Measurements from ENCODE around the gene PPARD.

PPARD gene

DNA sequence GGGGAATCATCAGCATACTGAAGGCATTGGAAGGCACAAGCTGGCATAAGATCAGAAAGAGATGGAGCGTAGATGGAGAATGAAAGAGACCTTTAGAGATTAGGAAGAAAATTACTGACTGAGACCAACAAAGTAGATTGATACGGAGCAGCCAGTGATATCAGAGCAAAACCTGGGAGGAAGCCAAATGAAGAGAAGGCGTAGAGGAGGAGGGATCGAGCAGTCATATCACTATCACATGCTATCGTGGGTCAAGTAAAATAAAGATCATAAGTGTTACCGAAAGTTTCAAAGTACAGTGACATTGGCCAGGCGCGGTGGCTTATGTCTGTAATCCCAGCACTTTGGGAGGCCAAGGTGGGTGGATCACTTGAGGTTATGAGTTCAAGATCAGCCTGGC, 56.2 kb downstream of the PPARD start:
- Mint-ChIP-seq H3K27me3 (no peaks in the 10 kb centered on the region), H3K9me3 (ENCODE audit: low read depth) (no peaks in the 10 kb centered on the region), H3K4me1 (ENCODE audit: low read depth) (peaks cover 34% of the 10 kb centered on the region), H3K36me3 (peaks cover 6% of the 10 kb centered on the region), H3K4me3 (no peak overlapping the region), H3K27ac (peak overlapping the region; percentile 24)

DNA sequence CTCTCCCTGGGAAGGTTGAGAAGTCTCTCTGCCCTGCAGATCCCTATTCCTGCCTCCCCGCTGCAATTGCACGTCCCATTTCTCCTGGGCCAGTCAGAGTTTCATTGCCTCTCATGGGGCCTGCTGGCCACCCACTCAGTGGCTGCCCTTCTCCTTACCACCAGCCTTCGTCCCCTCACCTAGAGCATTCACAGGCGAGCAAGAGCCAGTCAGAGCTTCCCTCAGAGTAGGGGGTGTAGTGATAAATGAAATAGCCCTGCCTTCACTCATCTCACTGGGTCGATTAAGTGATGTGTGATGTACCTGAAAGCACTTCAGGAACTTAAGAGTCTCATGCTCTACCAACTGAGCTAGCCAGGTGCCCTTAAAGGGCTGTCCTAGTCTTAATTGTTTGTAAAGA, 57.8 kb downstream of the PPARD start:
- Mint-ChIP-seq H3K27ac (no peak overlapping the region), H3K4me1 (ENCODE audit: low read depth) (peaks cover 20% of the 10 kb centered on the region), H3K9me3 (ENCODE audit: low read depth) (no peaks in the 10 kb centered on the region), H3K4me3 (no peak overlapping the region), H3K27me3 (no peaks in the 10 kb centered on the region), H3K36me3 (peaks cover 6% of the 10 kb centered on the region)

DNA sequence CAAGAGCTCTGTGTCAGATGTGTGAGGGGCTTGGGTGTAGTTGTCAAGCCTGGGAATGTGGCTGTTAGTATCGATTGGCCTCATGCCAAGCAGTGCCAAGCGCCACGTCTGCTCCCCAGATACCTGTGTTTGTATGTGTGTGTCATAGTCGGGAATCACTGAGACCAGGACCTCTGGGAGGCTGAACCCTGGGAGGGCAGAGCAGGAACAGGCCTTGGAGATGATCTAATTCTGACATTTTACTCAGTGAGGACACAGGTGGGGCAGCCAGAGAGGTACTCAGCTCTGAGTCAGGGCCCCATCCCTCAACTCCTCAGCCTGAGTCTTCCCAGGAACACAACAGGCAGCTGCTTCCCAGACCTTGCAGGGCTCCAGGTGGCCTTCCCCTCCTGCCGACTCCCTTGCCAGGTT, 58.5 kb downstream of the PPARD start:
- Mint-ChIP-seq H3K36me3 (peaks cover 4% of the 10 kb centered on the region), H3K9me3 (ENCODE audit: low read depth) (no peaks in the 10 kb centered on the region), H3K4me3 (no peak overlapping the region), H3K27me3 (no peaks in the 10 kb centered on the region), H3K4me1 (ENCODE audit: low read depth) (peaks cover 17% of the 10 kb centered on the region), H3K27ac (peak overlapping the region; percentile 66)

DNA sequence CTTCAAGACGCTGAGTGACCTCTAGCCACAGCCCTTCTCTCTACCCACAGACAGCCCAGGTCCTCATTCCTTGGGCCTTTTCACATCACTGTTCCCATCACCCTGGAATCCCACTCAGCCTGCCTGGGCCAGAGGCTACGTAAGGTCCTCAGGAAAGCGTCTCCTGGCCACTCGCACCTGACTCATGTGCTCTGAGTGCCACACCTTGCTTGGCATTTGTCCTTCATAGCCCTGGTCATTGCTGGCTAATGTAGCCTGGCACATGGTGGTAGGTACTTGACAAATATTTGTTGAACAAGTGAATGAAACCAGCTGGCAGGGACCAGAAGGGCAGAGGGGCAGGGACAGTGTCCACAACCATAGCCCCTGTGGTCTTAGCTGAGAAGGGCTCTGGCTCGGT, 59.2 kb downstream of the PPARD start:
- H3K4me1 Mint-ChIP-seq (ENCODE audit: low read depth), result peaks cover 21% of the 10 kb centered on the region
- H3K36me3 Mint-ChIP-seq, result peaks cover 4% of the 10 kb centered on the region
- no peaks in the 10 kb centered on the region for H3K9me3 Mint-ChIP-seq (ENCODE audit: low read depth)
- no peak overlapping the region for H3K4me3 Mint-ChIP-seq
- no peak overlapping the region for H3K27ac Mint-ChIP-seq
- H3K27me3 Mint-ChIP-seq, result no peaks in the 10 kb centered on the region

DNA sequence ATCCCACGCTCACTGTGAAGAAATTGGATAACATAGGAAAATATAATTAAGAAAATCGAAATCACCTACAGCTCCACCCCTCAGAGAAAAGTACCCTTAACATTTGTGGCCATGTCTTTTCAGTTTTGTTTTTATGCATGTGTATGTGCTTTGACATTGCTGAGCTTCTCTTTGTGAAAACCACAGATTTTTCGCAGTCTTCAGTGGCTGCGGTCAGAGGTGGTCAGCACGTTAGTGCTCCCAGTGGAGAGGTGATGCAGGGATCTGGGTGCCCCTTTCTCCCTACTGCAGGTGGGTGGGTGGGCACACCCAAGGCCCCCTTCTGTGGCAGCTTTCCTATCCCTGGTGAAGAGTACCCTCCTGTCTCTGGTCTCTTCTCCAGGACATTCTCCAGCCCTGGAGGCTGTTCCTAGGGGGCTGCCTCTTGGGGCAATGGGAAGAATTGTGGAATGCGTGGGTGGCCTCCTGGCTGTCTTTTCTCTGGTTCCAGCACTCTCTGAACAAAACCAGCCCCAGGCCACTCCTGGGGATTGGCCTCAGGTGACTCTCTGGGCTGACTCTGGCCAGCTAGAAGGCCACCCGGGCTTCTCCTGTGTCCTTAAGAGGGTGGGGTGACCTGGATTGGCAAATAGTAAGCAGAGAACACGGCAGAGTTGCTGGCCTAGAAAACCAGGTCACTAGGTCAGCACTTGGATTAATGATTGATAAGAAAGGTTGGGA, 59.9 kb downstream of the PPARD start:
- Mint-ChIP-seq H3K9me3 (ENCODE audit: low read depth) (no peaks in the 10 kb centered on the region), H3K36me3 (peaks cover 4% of the 10 kb centered on the region), H3K4me3 (no peak overlapping the region), H3K4me1 (ENCODE audit: low read depth) (peaks cover 20% of the 10 kb centered on the region), H3K27me3 (no peaks in the 10 kb centered on the region), H3K27ac (peak overlapping the region; percentile 10)

DNA sequence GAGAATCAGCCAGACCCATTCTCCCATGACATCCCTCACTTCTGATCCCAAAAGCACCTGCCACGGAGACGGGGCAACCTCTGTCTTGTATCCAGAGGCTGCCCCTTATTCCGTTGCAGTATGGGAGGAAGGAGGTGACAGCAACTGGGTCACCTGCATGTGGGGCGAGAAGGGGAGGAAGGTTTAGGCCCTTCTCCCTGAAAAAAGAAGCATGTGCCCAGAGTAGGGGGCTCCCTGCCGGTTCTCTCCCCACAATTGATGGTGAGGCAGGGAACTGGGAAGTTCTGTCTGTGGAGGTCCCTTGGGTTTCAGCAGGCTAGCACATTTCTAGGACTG, 60.5 kb downstream of the PPARD start:
- H3K9me3 Mint-ChIP-seq (ENCODE audit: low read depth), result no peaks in the 10 kb centered on the region
- H3K36me3 Mint-ChIP-seq, result peaks cover 4% of the 10 kb centered on the region
- no peak overlapping the region for H3K4me3 Mint-ChIP-seq
- H3K27ac Mint-ChIP-seq, result no peak overlapping the region
- H3K27me3 Mint-ChIP-seq, result no peaks in the 10 kb centered on the region
- H3K4me1 Mint-ChIP-seq (ENCODE audit: low read depth), result peaks cover 18% of the 10 kb centered on the region

DNA sequence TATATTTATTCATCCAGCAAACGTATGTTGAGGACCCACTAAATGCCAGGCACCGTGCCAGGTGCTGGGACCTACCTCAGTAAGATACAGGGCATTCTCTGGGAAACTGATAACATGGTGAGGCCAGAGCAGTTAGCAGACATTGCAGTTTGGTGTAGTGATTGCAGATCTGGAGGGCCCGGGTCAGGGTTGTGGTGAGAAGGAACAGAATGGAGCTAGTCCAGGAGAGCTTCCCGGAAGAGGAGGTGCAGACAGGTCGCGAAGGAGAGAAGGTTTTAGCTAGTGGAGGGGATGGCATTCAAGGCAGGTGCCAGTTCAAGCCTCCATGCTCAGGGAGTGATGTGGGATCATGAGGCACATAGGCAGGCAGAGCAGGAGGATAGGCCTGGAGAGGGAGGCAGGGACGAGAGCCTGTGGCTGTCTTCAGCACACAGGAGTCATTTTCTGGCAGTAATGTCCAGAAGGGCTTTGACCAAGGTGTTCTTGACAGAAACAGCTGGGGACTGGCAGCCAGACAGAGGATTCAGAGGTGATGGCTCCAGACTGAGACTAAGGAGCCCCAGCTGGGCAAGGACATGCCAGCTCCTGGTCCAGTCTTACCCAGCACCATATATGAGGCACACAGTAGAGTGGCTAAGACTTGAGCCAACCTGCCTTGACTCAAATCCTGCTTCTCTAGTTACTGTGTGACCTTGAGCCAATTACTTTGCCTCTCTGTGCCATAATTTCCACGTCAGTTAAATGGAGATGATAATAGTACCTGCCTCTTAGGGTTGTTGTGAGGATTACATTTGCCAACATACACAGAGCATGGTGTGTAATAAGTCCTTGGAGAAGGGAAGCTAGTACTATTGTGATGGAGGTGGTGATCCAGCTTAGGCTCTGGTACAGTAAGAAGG, 61.4 kb downstream of the PPARD start:
- Mint-ChIP-seq H3K4me3 (no peak overlapping the region), H3K9me3 (ENCODE audit: low read depth) (no peaks in the 10 kb centered on the region), H3K27ac (peak overlapping the region; percentile 1), H3K36me3 (no peaks in the 10 kb centered on the region), H3K27me3 (no peaks in the 10 kb centered on the region), H3K4me1 (ENCODE audit: low read depth) (peaks cover 17% of the 10 kb centered on the region)

DNA sequence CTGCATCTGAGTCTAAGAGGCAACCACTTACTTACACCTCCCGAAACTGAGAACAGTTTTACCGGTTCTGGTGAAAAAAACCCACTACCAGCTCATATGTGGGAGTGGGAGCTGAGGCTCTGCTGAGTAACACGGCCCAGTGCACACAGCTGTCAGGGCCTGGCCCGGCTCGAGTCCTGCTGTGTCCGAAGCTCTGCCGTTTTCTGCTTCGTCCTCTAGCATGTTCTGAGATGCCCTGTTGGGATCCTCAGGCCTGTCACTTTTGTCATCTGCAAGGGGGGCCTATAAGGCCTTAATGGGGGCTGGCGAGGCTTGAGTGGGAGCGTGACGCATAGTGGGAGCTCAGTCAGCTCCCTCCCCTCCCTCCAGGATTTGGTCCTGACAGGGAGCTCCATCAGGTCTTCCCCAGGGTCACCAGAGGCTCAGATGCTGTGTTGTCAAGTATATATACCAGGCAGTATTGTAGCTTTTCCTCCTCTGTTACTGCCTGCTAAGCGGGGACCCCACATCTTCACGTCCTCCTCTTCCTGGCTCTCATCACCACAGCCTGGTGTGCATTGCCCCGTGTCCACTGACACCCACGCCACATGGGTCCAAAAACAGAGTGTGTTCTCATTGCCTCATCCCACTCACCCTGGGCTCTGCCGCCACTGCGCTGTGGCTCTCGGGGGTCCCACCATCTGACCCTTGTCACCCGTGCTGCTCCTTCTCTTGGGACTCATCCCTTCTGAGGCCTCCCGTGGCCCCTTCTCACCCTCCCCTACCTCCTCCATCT, 64.5 kb downstream of the PPARD start:
- no peak overlapping the region for H3K27ac Mint-ChIP-seq
- H3K4me1 Mint-ChIP-seq (ENCODE audit: low read depth), result peaks cover 40% of the 10 kb centered on the region
- H3K4me3 Mint-ChIP-seq, result no peak overlapping the region
- H3K9me3 Mint-ChIP-seq (ENCODE audit: low read depth), result no peaks in the 10 kb centered on the region
- no peaks in the 10 kb centered on the region for H3K27me3 Mint-ChIP-seq
- peaks cover 2% of the 10 kb centered on the region for H3K36me3 Mint-ChIP-seq

DNA sequence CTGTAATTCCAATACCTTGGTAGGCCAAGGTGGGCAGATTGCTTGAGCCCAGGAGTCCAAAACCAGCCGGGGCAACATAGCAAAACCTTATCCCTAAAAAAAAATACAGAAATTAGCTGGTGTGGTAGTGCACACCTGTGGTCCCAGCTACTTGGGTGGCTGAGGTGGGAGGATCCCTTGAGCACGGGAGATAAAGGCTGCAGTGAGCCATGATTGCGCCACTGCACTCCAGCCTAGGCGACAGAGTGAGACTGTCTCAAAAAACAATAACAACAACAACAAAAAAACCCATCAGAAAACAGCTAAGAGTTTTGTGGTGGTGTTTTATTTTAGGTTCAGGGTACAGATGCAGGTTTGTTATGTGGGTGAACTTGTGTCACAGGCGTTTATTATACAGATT, 66.9 kb downstream of the PPARD start:
- no peak overlapping the region for H3K4me3 Mint-ChIP-seq
- no peaks in the 10 kb centered on the region for H3K27me3 Mint-ChIP-seq
- H3K27ac Mint-ChIP-seq, result peak overlapping the region; percentile 54
- H3K36me3 Mint-ChIP-seq, result peaks cover 8% of the 10 kb centered on the region
- H3K4me1 Mint-ChIP-seq (ENCODE audit: low read depth), result peaks cover 37% of the 10 kb centered on the region
- no peaks in the 10 kb centered on the region for H3K9me3 Mint-ChIP-seq (ENCODE audit: low read depth)

DNA sequence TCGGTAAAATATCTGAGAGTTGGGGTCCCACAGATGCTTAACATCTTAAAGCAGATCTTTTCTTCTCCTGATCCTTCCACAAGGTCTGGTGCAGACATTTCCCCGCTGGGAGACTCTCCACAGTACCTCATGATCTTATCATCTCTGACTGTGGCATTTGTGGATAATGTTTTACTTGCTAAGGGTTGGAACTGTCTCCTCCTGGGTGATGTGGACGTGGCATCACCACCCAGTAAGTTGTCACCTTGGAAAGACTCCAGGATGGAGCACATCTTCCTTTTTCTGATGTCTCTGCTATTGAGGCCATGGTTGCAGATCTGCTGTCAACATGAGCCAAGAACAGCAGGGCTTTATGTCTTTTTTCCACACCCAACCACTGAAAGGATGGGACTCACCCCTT, 67.8 kb downstream of the PPARD start:
- no peak overlapping the region for H3K4me3 Mint-ChIP-seq
- H3K4me1 Mint-ChIP-seq (ENCODE audit: low read depth), result peaks cover 39% of the 10 kb centered on the region
- peaks cover 8% of the 10 kb centered on the region for H3K36me3 Mint-ChIP-seq
- peak overlapping the region; percentile 73 for H3K27ac Mint-ChIP-seq
- no peaks in the 10 kb centered on the region for H3K27me3 Mint-ChIP-seq
- H3K9me3 Mint-ChIP-seq (ENCODE audit: low read depth), result no peaks in the 10 kb centered on the region

DNA sequence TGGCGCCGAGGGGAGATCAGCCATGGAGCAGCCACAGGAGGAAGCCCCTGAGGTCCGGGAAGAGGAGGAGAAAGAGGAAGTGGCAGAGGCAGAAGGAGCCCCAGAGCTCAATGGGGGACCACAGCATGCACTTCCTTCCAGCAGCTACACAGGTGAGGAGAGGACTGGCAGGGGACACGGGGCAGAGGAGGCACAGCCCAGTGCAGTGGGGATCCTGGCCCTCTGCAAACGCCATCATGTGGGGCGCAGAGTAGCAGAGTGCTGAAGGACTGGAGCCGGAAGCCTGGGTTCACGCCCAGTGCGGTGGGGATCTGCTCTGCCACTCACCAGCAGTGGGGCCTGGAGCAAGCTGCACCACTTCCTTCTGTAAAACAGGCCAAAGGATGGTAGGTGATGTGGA, 68.7 kb downstream of the PPARD start:
- Mint-ChIP-seq H3K9me3 (ENCODE audit: low read depth) (no peaks in the 10 kb centered on the region), H3K4me1 (ENCODE audit: low read depth) (peaks cover 42% of the 10 kb centered on the region), H3K27me3 (no peaks in the 10 kb centered on the region), H3K4me3 (peak overlapping the region; percentile 51), H3K27ac (peak overlapping the region; percentile 86), H3K36me3 (peaks cover 10% of the 10 kb centered on the region)

DNA sequence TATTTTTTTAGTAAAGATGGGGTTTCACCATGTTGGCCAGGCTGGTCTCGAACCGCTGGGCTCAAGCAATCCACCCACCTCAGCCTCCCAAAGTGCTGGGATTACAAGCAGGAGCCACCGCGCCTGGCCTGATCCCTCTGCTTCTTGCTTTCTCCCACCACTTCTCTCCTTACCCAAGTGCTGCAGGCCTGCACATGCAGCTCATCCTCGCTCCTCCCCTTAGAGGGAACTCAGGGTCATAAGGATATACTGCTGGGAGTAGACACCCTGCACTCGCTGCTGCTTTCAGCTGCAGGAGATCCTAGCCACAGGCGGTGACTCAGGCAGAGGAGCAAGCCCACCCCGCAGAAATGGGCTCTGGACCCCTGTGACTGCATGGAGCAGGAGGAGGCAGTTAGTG, 69.7 kb downstream of the PPARD start:
- Mint-ChIP-seq H3K4me3 (no peak overlapping the region), H3K4me1 (ENCODE audit: low read depth) (peaks cover 40% of the 10 kb centered on the region), H3K36me3 (peaks cover 10% of the 10 kb centered on the region), H3K27me3 (no peaks in the 10 kb centered on the region), H3K9me3 (ENCODE audit: low read depth) (no peaks in the 10 kb centered on the region), H3K27ac (no peak overlapping the region)

DNA sequence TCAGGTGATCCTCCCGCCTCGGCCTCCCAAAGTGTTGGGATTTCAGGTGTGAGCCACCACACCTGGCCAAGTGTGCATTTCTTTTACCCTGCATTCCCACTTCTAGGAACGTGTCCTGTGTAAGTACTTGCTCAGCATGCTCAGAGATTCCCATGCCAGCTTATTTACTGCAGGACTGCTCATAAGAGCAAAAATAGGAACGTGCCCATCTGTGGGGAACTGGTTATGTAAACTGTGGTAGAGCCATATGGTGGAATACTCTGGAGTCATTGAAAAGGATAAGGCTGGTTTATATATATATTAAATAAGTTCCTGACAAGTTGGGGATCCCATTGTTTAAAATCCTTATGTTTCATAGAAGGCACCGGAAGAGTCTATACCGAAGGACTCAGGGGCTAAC, 71.6 kb downstream of the PPARD start:
- Mint-ChIP-seq H3K4me3 (no peak overlapping the region), H3K4me1 (ENCODE audit: low read depth) (peaks cover 47% of the 10 kb centered on the region), H3K9me3 (ENCODE audit: low read depth) (no peaks in the 10 kb centered on the region), H3K27me3 (no peaks in the 10 kb centered on the region), H3K36me3 (peaks cover 13% of the 10 kb centered on the region), H3K27ac (no peak overlapping the region)

DNA sequence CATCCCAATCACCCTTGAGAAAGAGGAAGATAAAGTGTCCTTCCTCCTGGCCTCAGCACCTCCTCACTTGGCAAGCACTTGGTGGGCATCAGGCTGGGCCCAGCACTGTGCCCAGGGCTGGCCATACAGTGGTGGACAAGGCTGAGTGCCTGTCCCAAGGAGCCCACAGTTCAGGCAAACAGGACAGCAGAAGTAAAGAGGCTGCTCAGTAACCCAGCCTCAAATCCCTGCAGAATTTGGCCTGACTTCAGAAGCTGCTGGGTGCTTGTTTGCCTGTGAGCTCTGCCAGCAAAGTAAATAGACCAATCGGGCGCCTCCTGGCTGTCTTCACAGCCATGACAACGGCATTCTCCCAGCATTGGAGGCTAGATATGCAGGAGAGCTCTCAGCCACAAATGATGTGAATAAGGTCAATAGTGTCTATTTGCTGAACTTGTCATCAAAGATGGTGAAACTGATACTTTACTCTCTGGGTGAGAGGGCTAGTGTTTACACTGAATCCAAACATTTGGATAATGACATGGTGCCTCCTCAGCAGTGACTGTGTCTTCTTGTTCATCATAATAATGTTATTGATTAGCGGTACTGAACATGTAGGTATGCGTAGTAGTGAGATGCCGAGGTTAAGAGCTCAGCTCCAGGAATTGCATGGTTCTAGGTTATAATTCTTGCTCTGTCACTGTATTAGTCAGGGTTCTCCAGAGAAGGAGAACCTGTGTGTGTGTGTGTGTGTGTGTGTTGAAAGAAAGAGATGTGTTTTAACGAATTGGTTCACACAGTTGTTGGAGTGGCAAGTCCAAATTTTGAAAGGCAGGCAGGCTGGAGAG, 72.9 kb downstream of the PPARD start:
- no peak overlapping the region for H3K4me3 Mint-ChIP-seq
- H3K36me3 Mint-ChIP-seq, result peaks cover 13% of the 10 kb centered on the region
- H3K27me3 Mint-ChIP-seq, result no peaks in the 10 kb centered on the region
- no peaks in the 10 kb centered on the region for H3K9me3 Mint-ChIP-seq (ENCODE audit: low read depth)
- H3K4me1 Mint-ChIP-seq (ENCODE audit: low read depth), result peaks cover 48% of the 10 kb centered on the region
- H3K27ac Mint-ChIP-seq, result peak overlapping the region; percentile 66

Measured in activated naive CD8-positive, alpha-beta T cell (primary cell).